ENCODE results near the gene FRMPD2. TPM values are rescaled to one million over a fixed set of nuclear protein-coding genes. Genes with fewer than 3 reads are reported as not detected.
"Not testable (repeated sequence)": the region's sequence is repeated elsewhere in the genome, so short reads cannot be mapped to it uniquely, and the experiment has no call there.

The FRMPD2 gene
- total and polyA plus RNA-seq, 2 donors from 2014 or later: 0.34 to 0.47 TPM

- H3K27me3 ChIP-seq (ENCODE audit: control insufficient read depth, insufficient read depth, low read length); H3K9me3 ChIP-seq (ENCODE audit: control insufficient read depth in 2 of 3, insufficient read depth in 1 of 3, low read length in 3 of 3); H3K36me3 ChIP-seq (ENCODE audit: control insufficient read depth in 2 of 3, insufficient read depth in 3 of 3, low read length in 3 of 3); H3K9ac ChIP-seq (ENCODE audit: low read length in 3 of 3); H3K27ac ChIP-seq (ENCODE audit: low read depth in 2 of 2, low read length in 2 of 2); H3K4me1 ChIP-seq (ENCODE audit: control insufficient read depth in 2 of 3, insufficient read depth in 2 of 3, low read depth in 1 of 3, low read length in 3 of 3); FAIRE-seq; intact Hi-C loops (cut with DNase I); H3K4me3 ChIP-seq (ENCODE audit: low read length in 3 of 3); DNase-seq: not testable (repeated sequence)
These were observed 114.3 kb downstream of the FRMPD2 start for GRCh38 chr10:48160163-48160562.

- H3K9ac ChIP-seq (ENCODE audit: low read length in 3 of 3); H3K9me3 ChIP-seq (ENCODE audit: control insufficient read depth in 2 of 3, insufficient read depth in 1 of 3, low read length in 3 of 3); intact Hi-C loops (cut with DNase I); H3K27ac ChIP-seq (ENCODE audit: low read depth in 2 of 2, low read length in 2 of 2); H3K4me1 ChIP-seq (ENCODE audit: control insufficient read depth in 2 of 3, insufficient read depth in 2 of 3, low read depth in 1 of 3, low read length in 3 of 3); FAIRE-seq; DNase-seq; H3K36me3 ChIP-seq (ENCODE audit: control insufficient read depth in 2 of 3, insufficient read depth in 3 of 3, low read length in 3 of 3); H3K27me3 ChIP-seq (ENCODE audit: control insufficient read depth, insufficient read depth, low read length); H3K4me3 ChIP-seq (ENCODE audit: low read length in 3 of 3): not testable (repeated sequence)
These were observed 120.0 kb downstream of the FRMPD2 start for GRCh38 chr10:48154211-48155140.

GRCh38 chr10:48147643-48148042, 126.9 kb downstream of the FRMPD2 start:
- H3K27ac ChIP-seq (ENCODE audit: low read depth in 2 of 2, low read length in 2 of 2); H3K36me3 ChIP-seq (ENCODE audit: control insufficient read depth in 2 of 3, insufficient read depth in 3 of 3, low read length in 3 of 3); H3K9me3 ChIP-seq (ENCODE audit: control insufficient read depth in 2 of 3, insufficient read depth in 1 of 3, low read length in 3 of 3); H3K9ac ChIP-seq (ENCODE audit: low read length in 3 of 3); FAIRE-seq; H3K4me1 ChIP-seq (ENCODE audit: control insufficient read depth in 2 of 3, insufficient read depth in 2 of 3, low read depth in 1 of 3, low read length in 3 of 3); H3K27me3 ChIP-seq (ENCODE audit: control insufficient read depth, insufficient read depth, low read length); H3K4me3 ChIP-seq (ENCODE audit: low read length in 3 of 3); DNase-seq; intact Hi-C loops (cut with DNase I): not testable (repeated sequence)

- H3K9ac ChIP-seq (ENCODE audit: low read length in 3 of 3); H3K36me3 ChIP-seq (ENCODE audit: control insufficient read depth in 2 of 3, insufficient read depth in 3 of 3, low read length in 3 of 3); DNase-seq; FAIRE-seq; H3K4me3 ChIP-seq (ENCODE audit: low read length in 3 of 3); H3K27me3 ChIP-seq (ENCODE audit: control insufficient read depth, insufficient read depth, low read length); intact Hi-C loops (cut with DNase I); H3K9me3 ChIP-seq (ENCODE audit: control insufficient read depth in 2 of 3, insufficient read depth in 1 of 3, low read length in 3 of 3); H3K27ac ChIP-seq (ENCODE audit: low read depth in 2 of 2, low read length in 2 of 2); H3K4me1 ChIP-seq (ENCODE audit: control insufficient read depth in 2 of 3, insufficient read depth in 2 of 3, low read depth in 1 of 3, low read length in 3 of 3): not testable (repeated sequence)
These were observed 130.5 kb downstream of the FRMPD2 start for GRCh38 chr10:48143721-48144642.

- H3K9me3 ChIP-seq (ENCODE audit: control insufficient read depth in 2 of 3, insufficient read depth in 1 of 3, low read length in 3 of 3); H3K36me3 ChIP-seq (ENCODE audit: control insufficient read depth in 2 of 3, insufficient read depth in 3 of 3, low read length in 3 of 3); H3K27ac ChIP-seq (ENCODE audit: low read depth in 2 of 2, low read length in 2 of 2); H3K9ac ChIP-seq (ENCODE audit: low read length in 3 of 3); intact Hi-C loops (cut with DNase I); DNase-seq; H3K4me1 ChIP-seq (ENCODE audit: control insufficient read depth in 2 of 3, insufficient read depth in 2 of 3, low read depth in 1 of 3, low read length in 3 of 3); FAIRE-seq; H3K4me3 ChIP-seq (ENCODE audit: low read length in 3 of 3); H3K27me3 ChIP-seq (ENCODE audit: control insufficient read depth, insufficient read depth, low read length): not testable (repeated sequence)
These were observed 133.5 kb downstream of the FRMPD2 start for GRCh38 chr10:48140949-48141348.

GRCh38 chr10:48139953-48140850, 134.3 kb downstream of the FRMPD2 start:
- H3K36me3 ChIP-seq (ENCODE audit: control insufficient read depth in 2 of 3, insufficient read depth in 3 of 3, low read length in 3 of 3); H3K27ac ChIP-seq (ENCODE audit: low read depth in 2 of 2, low read length in 2 of 2); H3K4me3 ChIP-seq (ENCODE audit: low read length in 3 of 3); intact Hi-C loops (cut with DNase I); H3K27me3 ChIP-seq (ENCODE audit: control insufficient read depth, insufficient read depth, low read length); FAIRE-seq; H3K9me3 ChIP-seq (ENCODE audit: control insufficient read depth in 2 of 3, insufficient read depth in 1 of 3, low read length in 3 of 3); H3K9ac ChIP-seq (ENCODE audit: low read length in 3 of 3); H3K4me1 ChIP-seq (ENCODE audit: control insufficient read depth in 2 of 3, insufficient read depth in 2 of 3, low read depth in 1 of 3, low read length in 3 of 3): not testable (repeated sequence)
- peak in 2 of 5 donors; percentile 11 to 32 for DNase-seq

GRCh38 chr10:48128954-48129353, 145.5 kb downstream of the FRMPD2 start:
- H3K9me3 ChIP-seq (ENCODE audit: control insufficient read depth in 2 of 3, insufficient read depth in 1 of 3, low read length in 3 of 3); DNase-seq; H3K27me3 ChIP-seq (ENCODE audit: control insufficient read depth, insufficient read depth, low read length); H3K9ac ChIP-seq (ENCODE audit: low read length in 3 of 3); FAIRE-seq; intact Hi-C loops (cut with DNase I); H3K27ac ChIP-seq (ENCODE audit: low read depth in 2 of 2, low read length in 2 of 2); H3K4me1 ChIP-seq (ENCODE audit: control insufficient read depth in 2 of 3, insufficient read depth in 2 of 3, low read depth in 1 of 3, low read length in 3 of 3); H3K36me3 ChIP-seq (ENCODE audit: control insufficient read depth in 2 of 3, insufficient read depth in 3 of 3, low read length in 3 of 3); H3K4me3 ChIP-seq (ENCODE audit: low read length in 3 of 3): not testable (repeated sequence)
